Activated CD8-positive, alpha-beta memory T cell treated with anti-CD3 and anti-CD28 coated beads, Interleukin-2, amount 10 ng/mL, durations not matched to agents 7 days and 5 days (primary cell): ENCODE results near the gene MACROD1. TPM values are rescaled to one million over a fixed set of nuclear protein-coding genes. Genes with fewer than 3 reads are reported as not detected.

Source experiments
- ATAC-seq: fragments of 150-1000 bp; cut with Tn5 transposase; one replicate; pipeline ENCODE4 v1.10.0; 2021; ENCODE audit warnings: moderate library complexity
- CTCF ChIA-PET: fragments of 350-600 bp; sonication (Branson Sonifier 250); formaldehyde crosslinking; loops from one replicate; lab custom pipeline; 2021; ENCODE audit warnings: antibody characterized with exemption; lab: Charles Lee
- DNase-seq: peaks from one replicate; pipeline ENCODE4 v3.0.0-alpha.2; 2020
- H3K27ac Mint-ChIP-seq: one replicate; pipeline ENCODE4 v1.8.0; 2021; ENCODE audit warnings: mild to moderate bottlenecking, mixed read lengths
- H3K27me3 Mint-ChIP-seq: one replicate; pipeline ENCODE4 v1.8.0; 2021; ENCODE audit warnings: mixed read lengths
- H3K36me3 Mint-ChIP-seq: one replicate; pipeline ENCODE4 v1.8.0; 2021; ENCODE audit warnings: mild to moderate bottlenecking, mixed read lengths
- H3K4me1 Mint-ChIP-seq: one replicate; pipeline ENCODE4 v1.8.0; 2021; ENCODE audit warnings: mixed read lengths
- H3K4me3 Mint-ChIP-seq: one replicate; pipeline ENCODE4 v1.8.0; 2021; ENCODE audit warnings: mild to moderate bottlenecking, moderate library complexity, mixed read lengths
- H3K9me3 Mint-ChIP-seq: one replicate; pipeline ENCODE4 v1.8.0; 2022; ENCODE audit warnings: low read depth, mixed read lengths
- total RNA-seq, 2 experiments: library from RNA; stranded (reverse); gene quantifications; one replicate each; pipeline ENCODE4 v1.2.3, GENCODE V29; 2021

The MACROD1 gene
- total RNA-seq, 2 experiments from 2014 or later = 10.1 to 12.3 TPM

DNA sequence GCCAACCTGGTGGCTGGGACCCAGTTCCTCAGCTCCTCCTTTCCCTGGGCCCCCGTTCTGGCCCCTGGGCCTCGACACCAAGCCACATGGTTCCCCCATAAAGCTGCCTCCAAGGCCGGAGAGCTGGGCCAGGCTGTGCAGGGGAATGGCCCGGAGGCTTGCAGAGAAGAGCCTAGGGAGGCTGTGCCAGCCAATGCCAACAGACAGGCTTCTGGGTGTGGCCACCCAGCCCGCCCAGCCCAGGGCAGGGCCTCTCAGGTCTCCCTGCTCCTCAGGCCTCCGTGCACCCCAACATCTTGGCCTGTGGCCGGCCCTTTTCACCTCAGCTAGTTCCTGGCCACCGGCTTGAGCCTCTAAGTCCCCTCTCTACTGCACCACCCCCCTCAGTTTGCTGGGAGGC, 147.6 kb downstream of the MACROD1 start:
- Mint-ChIP-seq H3K27me3 (no peaks in the 10 kb centered on the region), H3K4me3 (no peak overlapping the region), H3K27ac (no peak overlapping the region), H3K36me3 (no peaks in the 10 kb centered on the region), H3K9me3 (no peaks in the 10 kb centered on the region), H3K4me1 (no peaks in the 10 kb centered on the region)
- ATAC-seq (no peak), DNase-seq (no peak)
- CTCF ChIA-PET = interaction anchor here (1.0 kb wide), 1 partner anchor 129 kb away, joined by 3 read pairs; no protein-coding TSS in a partner anchor

DNA sequence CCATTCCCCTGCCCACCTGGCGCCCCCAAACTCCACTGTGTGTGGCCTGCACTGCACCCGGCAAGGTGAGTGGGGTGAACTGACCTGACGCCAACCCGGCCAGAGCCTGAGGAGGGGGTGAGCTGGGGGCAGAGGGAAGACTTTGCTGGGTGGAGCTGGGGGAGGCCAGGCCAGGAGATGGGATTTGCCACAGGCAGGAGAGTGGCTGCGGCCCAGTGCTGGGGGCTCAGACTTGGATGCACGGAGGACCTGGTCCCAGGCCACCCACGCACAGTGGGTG, 148.0 kb downstream of the MACROD1 start:
- no peak overlapping the region for H3K27ac Mint-ChIP-seq
- ATAC-seq (no peak), DNase-seq (no peak)
- H3K9me3 Mint-ChIP-seq = no peaks in the 10 kb centered on the region
- no peak overlapping the region for H3K4me3 Mint-ChIP-seq
- H3K27me3 Mint-ChIP-seq = no peaks in the 10 kb centered on the region
- CTCF ChIA-PET = interaction anchor here (1.0 to 1.1 kb wide), 2 partner anchors 18 to 130 kb away, joined by 3 read pairs; no protein-coding TSS in a partner anchor
- no peaks in the 10 kb centered on the region for H3K4me1 Mint-ChIP-seq
- H3K36me3 Mint-ChIP-seq = no peaks in the 10 kb centered on the region

DNA sequence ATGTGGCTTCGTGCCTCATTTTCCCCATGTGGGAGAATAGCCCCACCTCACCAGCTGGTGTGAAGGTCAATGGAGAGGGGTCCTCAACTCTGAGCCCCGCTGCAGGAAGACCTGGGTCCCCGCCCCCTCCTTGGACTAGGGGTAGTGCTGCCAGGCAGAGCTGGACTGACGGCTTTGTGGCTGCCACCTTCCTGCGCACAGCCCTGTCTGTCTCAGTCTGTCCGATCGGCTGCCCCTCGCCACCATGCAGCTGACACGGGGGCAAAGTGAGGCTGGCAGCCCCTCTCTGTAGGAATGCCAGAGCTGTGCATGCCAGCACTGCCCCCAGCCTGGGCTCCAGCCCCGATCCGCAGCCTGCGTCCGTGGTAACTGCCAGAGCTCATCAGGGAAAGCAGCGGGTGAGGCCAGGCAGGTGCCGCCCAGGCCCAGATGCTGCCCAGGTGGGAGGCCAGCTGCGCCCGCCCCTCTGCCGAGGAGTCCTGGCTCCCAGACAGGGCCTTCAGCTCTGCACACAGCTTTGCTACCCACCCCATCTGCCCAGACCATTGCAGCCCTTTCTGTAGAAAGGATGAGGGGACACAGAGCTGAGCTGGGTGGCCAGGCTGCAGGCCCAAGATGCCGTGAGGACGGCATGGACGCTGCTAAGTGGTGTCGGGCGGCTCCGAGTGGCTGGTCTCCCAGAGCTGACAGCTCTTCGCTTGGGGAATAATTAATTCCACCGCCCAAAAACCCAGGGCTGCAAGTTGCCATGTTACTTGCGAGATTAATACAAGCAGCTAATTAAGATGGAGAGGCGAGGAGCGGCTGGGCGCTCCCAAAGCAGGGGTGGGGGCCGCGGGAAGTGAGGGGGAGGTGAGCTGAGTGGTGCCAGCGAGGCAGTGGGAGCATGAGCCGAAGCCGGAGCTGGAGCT, 149.7 kb downstream of the MACROD1 start:
- DNase-seq = no peak
- Mint-ChIP-seq H3K27me3 (no peaks in the 10 kb centered on the region), H3K36me3 (no peaks in the 10 kb centered on the region), H3K27ac (no peak overlapping the region), H3K4me1 (no peaks in the 10 kb centered on the region), H3K9me3 (no peaks in the 10 kb centered on the region), H3K4me3 (no peak overlapping the region)
- CTCF ChIA-PET = interaction anchor here (0.9 to 2.4 kb wide), 2 partner anchors 16 to 129 kb away, joined by 3 to 9 read pairs; no protein-coding TSS in a partner anchor
- ATAC-seq = no peak

DNA sequence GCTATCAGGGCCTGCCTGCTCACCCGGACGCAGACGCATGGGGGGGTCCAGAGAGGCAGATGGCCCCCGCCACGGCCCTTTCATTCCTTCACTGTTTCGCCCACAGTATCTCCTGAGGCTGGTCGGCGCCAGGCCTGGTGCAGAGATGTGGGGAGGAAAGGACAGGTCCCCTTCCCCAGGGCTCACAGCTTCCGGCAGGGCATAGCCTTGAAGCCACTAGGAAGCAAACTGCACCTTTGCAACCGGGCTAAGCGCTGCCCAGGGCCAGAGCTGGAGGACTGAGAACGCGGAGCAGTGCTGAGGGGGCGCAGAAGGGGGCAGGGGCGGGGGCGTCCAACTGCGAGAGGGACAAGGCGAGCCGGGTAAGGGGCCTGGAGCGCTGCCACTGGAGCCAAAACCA, 150.4 kb downstream of the MACROD1 start:
- Mint-ChIP-seq H3K36me3 (no peaks in the 10 kb centered on the region), H3K9me3 (peaks cover 3% of the 10 kb centered on the region), H3K4me1 (no peaks in the 10 kb centered on the region), H3K27ac (no peak overlapping the region), H3K4me3 (no peak overlapping the region), H3K27me3 (no peaks in the 10 kb centered on the region)
- CTCF ChIA-PET = interaction anchor here (2.4 kb wide), 1 partner anchor 15 kb away, joined by 9 read pairs; no protein-coding TSS in a partner anchor
- no peak for ATAC-seq
- DNase-seq = no peak

DNA sequence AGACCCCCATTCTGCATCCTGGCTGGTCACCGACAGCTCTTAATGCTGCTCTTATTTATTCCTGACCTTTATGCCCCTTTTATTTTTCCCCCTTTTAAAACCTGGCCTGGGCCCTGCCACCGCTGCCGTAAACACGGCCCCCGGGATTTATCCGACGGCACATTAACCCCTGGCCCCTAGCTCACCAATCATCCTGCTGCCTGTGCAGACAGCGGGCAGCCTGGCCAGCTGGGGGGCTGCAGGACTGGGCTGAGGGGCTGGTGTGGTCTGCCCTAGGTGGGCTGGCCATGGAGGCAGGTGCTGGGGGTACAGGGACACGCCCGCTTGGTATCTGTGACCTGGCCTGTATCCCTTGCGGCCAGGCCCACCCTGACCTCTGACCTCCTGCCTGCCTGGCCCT, 151.6 kb downstream of the MACROD1 start:
- Mint-ChIP-seq H3K4me1 (no peaks in the 10 kb centered on the region), H3K4me3 (no peak overlapping the region), H3K27me3 (no peaks in the 10 kb centered on the region), H3K36me3 (no peaks in the 10 kb centered on the region), H3K27ac (no peak overlapping the region), H3K9me3 (peaks cover 8% of the 10 kb centered on the region)
- DNase-seq (no peak), ATAC-seq (no peak)
- CTCF ChIA-PET = interaction anchor here (0.9 to 1.1 kb wide), 2 partner anchors 14 to 19 kb away, joined by 3 to 4 read pairs; no protein-coding TSS in a partner anchor

DNA sequence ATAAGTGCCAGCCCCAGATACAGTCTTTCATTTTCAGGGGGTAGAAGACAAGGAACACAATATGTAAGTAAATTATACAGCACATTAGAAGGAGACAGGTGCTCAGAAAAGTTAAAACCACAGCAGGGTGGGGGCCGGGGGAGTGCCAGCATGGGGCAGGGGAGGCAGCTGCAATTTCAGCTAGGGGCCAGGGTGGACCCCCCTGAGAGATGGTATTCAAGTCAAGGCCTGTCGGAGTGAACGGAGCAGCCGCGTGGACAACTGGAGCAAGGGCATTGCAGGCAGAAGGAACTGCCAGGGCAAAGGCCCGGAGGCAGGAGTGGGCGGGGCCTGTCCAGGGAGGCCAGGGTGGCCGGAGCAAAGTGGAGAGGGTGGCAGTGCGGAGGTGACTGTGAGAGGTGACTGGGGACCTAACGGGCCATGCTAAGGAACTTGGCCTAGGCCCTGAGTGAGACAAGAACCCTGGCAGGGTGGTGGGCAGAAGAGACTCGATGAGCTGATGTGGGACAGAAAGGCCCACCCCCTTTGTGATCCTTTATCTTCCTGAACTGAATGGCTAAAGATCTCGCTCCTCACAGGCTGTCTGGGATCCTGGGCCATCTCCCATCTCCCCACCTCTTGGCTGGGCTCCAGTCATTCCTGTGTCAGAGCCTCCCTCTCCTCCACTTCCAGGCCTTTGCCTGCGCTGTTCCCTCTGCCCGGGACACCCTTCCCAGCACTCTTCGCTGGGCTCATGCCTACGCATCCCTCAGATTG, 152.6 kb downstream of the MACROD1 start:
- peaks cover 8% of the 10 kb centered on the region for H3K9me3 Mint-ChIP-seq
- H3K4me1 Mint-ChIP-seq = no peaks in the 10 kb centered on the region
- peaks cover 6% of the 10 kb centered on the region for H3K27me3 Mint-ChIP-seq
- no peaks in the 10 kb centered on the region for H3K36me3 Mint-ChIP-seq
- no peak overlapping the region for H3K4me3 Mint-ChIP-seq
- DNase-seq = no peak
- ATAC-seq = no peak
- CTCF ChIA-PET = interaction anchor here (0.9 to 1.1 kb wide), 2 partner anchors 13 to 20 kb away, joined by 3 to 4 read pairs; no protein-coding TSS in a partner anchor
- H3K27ac Mint-ChIP-seq = no peak overlapping the region

DNA sequence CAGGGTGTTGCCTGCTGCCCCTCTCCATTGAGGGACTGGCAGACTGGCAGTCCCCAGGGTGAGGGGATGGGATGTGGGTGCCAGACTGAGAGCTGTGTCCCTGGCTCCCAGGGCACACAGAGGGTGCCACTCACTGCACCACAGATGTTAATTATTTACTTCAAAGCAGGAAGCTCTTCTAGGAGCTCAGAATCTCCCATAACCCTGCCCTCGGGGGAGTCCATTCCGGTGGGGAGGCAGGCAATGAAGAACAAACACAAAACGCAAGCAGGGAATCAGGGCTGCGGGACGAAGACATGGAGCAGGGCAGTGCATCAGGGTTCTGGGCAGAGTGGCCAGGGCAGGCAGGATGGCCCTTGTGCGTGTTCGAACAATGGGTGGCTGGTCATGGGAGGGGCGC, 154.5 kb downstream of the MACROD1 start:
- no peak for DNase-seq
- H3K27me3 Mint-ChIP-seq = peaks cover 26% of the 10 kb centered on the region
- H3K36me3 Mint-ChIP-seq = no peaks in the 10 kb centered on the region
- H3K9me3 Mint-ChIP-seq = peaks cover 8% of the 10 kb centered on the region
- ATAC-seq = no peak
- peaks cover 5% of the 10 kb centered on the region for H3K4me1 Mint-ChIP-seq
- CTCF ChIA-PET = no interaction called here
- H3K27ac Mint-ChIP-seq = no peak overlapping the region
- H3K4me3 Mint-ChIP-seq = no peak overlapping the region

DNA sequence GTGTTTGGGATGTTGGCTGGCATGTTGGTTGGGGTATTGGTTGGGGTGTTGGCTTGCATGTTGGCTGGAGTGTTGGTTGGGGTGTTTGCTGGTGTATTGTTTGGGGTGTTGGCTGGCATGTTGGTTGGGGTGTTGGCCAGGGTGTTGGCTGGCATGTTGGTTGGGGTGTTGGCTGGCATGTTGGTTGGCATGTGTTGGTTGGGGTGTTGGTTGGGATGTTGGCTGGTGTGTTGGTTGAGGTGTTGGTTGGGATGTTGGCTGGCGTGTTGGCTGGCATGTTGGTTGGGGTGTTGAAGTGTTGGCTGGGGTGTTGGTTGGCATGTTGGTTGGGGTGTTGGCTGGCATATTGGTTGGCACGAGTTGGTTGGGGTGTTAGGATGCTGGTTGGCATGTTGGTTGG, 155.1 kb downstream of the MACROD1 start:
- CTCF ChIA-PET = no interaction called here
- H3K27ac Mint-ChIP-seq = no peak overlapping the region

DNA sequence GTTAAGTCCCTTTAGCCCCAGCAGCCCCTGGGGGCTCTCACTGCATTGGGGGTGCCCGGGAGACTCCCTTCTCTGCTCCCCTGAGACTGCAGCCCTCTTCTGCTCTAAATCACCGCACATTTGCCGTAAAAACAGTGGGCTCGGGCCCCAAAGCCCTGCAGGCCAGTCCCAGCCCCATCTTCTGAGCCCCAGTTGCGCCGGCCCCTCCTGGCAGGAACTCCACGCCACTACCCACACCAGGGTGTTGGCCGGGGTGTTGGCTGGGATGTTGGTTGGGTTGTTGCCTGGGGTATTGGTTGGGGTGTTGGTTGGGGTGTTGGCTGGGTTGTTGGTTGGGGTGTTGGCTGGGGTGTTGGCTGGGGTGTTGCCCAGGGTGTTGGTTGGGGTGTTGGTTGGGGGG, 156.2 kb downstream of the MACROD1 start:
- H3K9me3 Mint-ChIP-seq = peaks cover 8% of the 10 kb centered on the region
- CTCF ChIA-PET = interaction anchor here (1.6 kb wide), 1 partner anchor 10 kb away, joined by 4 read pairs; no protein-coding TSS in a partner anchor
- H3K4me1 Mint-ChIP-seq = peaks cover 5% of the 10 kb centered on the region
- DNase-seq = no peak
- no peak overlapping the region for H3K27ac Mint-ChIP-seq
- no peaks in the 10 kb centered on the region for H3K36me3 Mint-ChIP-seq
- no peak overlapping the region for H3K4me3 Mint-ChIP-seq
- ATAC-seq = no peak
- H3K27me3 Mint-ChIP-seq = peaks cover 33% of the 10 kb centered on the region

More for the DNA sequence above, 155.1 kb downstream of the MACROD1 start:
- DNase-seq (no peak), ATAC-seq (no peak)
- H3K9me3 Mint-ChIP-seq = peaks cover 8% of the 10 kb centered on the region
- peaks cover 30% of the 10 kb centered on the region for H3K27me3 Mint-ChIP-seq
- peaks cover 5% of the 10 kb centered on the region for H3K4me1 Mint-ChIP-seq
- H3K4me3 Mint-ChIP-seq = no peak overlapping the region
- no peaks in the 10 kb centered on the region for H3K36me3 Mint-ChIP-seq

DNA sequence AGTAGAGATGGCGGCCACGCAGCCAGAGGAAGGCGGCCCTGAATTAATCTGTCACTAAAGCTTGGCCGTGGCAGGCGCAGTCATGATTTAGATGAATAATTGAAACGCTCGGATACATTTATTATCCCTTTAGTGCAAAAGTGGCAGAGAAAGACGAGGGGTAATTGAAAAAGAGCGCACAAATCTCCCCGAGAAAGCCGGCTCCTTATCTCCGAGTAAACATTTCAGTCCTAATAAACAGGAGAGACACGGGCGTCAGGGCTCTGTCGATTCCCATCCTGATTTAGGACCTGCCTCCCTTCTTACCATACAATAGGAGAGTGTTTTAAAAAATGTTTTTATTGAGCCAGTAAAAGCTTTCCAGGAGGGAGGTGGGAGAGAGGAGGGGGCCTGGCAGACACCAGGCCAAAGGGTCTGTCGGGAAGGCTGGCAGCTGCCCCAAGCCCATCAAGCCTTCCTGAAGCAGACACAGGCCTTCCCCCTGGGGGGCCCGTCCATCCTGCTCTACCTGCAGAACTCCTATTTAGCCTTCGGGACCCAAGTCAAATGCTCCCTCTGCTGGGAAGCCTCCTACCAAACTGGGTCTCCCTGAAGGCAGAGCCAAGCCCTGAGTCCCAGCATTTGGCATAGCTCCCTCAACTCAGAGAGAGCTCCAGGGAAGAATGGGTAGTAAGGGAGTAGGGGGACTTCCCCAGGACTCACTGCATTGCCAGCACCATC, 156.8 kb downstream of the MACROD1 start:
- CTCF ChIA-PET = interaction anchor here (1.6 kb wide), 1 partner anchor 9 kb away, joined by 4 read pairs; no protein-coding TSS in a partner anchor
- no peak for ATAC-seq
- Mint-ChIP-seq H3K4me3 (no peak overlapping the region), H3K27me3 (peaks cover 34% of the 10 kb centered on the region), H3K4me1 (peaks cover 5% of the 10 kb centered on the region), H3K36me3 (no peaks in the 10 kb centered on the region), H3K9me3 (peaks cover 8% of the 10 kb centered on the region), H3K27ac (no peak overlapping the region)
- DNase-seq = no peak

DNA sequence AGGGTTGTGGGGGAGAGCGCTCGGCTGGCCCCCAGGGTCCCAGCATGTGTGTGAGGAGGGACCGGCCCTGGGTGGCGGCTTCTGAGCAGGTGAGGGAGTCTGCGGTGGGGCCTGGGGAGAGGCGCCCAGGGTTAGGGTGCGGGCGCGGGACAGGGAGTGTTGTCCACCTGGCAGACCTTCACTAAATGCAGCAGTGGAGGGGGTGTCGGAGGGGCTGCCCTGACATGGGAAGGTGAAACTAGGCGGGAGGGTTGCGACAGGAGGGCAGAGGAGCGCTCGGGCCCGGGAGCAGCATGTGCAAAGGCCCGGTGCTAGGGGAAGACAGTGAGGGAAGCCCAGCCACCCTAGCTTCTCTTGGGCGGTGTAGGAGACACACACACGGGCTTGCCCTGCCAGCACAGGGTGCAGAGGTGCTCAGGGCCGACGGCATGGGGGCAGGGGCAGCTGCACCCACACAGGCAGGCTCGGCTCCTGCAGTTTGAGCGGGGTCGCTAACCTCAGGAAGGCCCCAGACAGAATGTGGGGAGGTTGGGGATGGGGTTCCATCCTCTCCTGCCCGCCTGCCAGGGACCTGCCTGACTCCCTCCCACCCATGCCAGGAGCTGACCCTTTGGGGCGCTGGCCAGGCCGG, 157.5 kb downstream of the MACROD1 start:
- ATAC-seq (no peak), DNase-seq (no peak)
- CTCF ChIA-PET = interaction anchor here (1.6 kb wide), 1 partner anchor 8 kb away, joined by 4 read pairs; no protein-coding TSS in a partner anchor
- H3K36me3 Mint-ChIP-seq = no peaks in the 10 kb centered on the region
- H3K27me3 Mint-ChIP-seq = peaks cover 34% of the 10 kb centered on the region
- H3K9me3 Mint-ChIP-seq = peaks cover 8% of the 10 kb centered on the region
- H3K4me1 Mint-ChIP-seq = peaks cover 5% of the 10 kb centered on the region
- no peak overlapping the region for H3K4me3 Mint-ChIP-seq
- no peak overlapping the region for H3K27ac Mint-ChIP-seq

DNA sequence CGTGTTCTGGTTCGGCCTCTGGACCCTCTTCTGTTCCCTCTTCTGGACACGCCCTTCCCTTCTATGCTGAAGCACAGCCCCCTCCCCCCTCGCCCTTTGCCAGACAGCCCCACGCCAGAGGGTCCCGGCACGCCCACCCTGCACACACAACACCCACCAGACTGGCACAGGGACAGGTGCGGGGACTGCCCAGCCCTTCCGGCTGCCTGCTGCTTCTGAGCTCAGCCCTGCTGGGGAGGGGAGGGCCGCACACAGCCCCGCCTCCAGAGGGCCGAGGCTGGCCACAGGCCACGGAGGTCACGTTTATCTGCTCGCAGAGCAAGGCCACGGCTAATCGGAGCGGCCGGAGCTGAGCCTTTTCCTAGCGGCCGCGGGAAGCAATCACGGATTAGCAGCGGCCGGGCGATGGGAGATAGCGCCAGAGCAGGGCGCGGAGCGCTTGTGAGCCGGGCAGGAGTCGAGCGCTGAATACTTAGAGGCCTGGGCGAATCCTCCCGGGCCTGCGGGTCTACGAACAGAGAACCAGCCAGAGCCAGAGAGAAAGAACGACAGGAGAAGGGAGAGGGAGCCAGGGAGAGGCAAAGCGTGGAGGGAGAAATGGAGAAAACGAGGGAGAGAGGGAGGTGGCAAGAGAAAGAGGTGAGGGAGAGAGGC, 158.2 kb downstream of the MACROD1 start:
- H3K27me3 Mint-ChIP-seq = peaks cover 34% of the 10 kb centered on the region
- no peak for ATAC-seq
- no peak for DNase-seq
- peaks cover 8% of the 10 kb centered on the region for H3K9me3 Mint-ChIP-seq
- CTCF ChIA-PET = interaction anchor here (1.6 to 1.9 kb wide), 2 partner anchors 8 to 171 kb away, joined by 4 to 5 read pairs; no protein-coding TSS in a partner anchor
- H3K27ac Mint-ChIP-seq = no peak overlapping the region
- no peak overlapping the region for H3K4me3 Mint-ChIP-seq
- H3K36me3 Mint-ChIP-seq = no peaks in the 10 kb centered on the region
- H3K4me1 Mint-ChIP-seq = peaks cover 5% of the 10 kb centered on the region
